ENCODE results near the gene TLX2.
A peak's percentile ranks its signal among the peaks of the same experiment; 100 is the strongest.
"Not testable (repeated sequence)": the region's sequence is repeated elsewhere in the genome, so short reads cannot be mapped to it uniquely, and the experiment has no call there.

TLX2 gene

GRCh38 chr2:74560591-74560990 lies 46.3 kb downstream of the TLX2 start:
- ChIA-PET POLR2A (ENCODE audit: low non-redundant PET) (no interaction called here), CTCF (interaction anchor here (0.6 kb wide), 1 partner anchor 356 kb away, joined by 3 read pairs; no protein-coding TSS in a partner anchor)
- no peak for DNase-seq (ENCODE audit: low spot score)
- H3K27ac ChIP-seq = no peak overlapping the region
- TF ChIP-seq CTCF (conservative IDR thresholded peaks at IDR 0.05; ENCODE audit: low read depth) = no peak

- POLR2A ChIA-PET (ENCODE audit: low non-redundant PET); DNase-seq (ENCODE audit: low spot score); H3K27ac ChIP-seq: not testable (repeated sequence)
- CTCF ChIA-PET = interaction anchor here (0.6 kb wide), 1 partner anchor 355 kb away, joined by 3 read pairs; no protein-coding TSS in a partner anchor
Measured at GRCh38 chr2:74561022-74561421, 46.8 kb downstream of the TLX2 start.

- no peak overlapping the region for H3K27ac ChIP-seq
- no peak for DNase-seq (ENCODE audit: low spot score)
- ChIA-PET POLR2A (ENCODE audit: low non-redundant PET) (no interaction called here), CTCF (interaction anchor here (0.7 kb wide), 1 partner anchor 25 kb away, joined by 3 read pairs; no protein-coding TSS in a partner anchor)
- no peak for TF ChIP-seq CTCF (conservative IDR thresholded peaks at IDR 0.05; ENCODE audit: low read depth)
Measured at GRCh38 chr2:74562126-74562775, 48.0 kb downstream of the TLX2 start.

- DNase-seq (ENCODE audit: low spot score) = peak; percentile 43
- CTCF ChIA-PET = no interaction called here
Measured at GRCh38 chr2:74564222-74564621, 50.0 kb downstream of the TLX2 start.

GRCh38 chr2:74566076-74566753 lies 52.0 kb downstream of the TLX2 start:
- peak overlapping the region; percentile 55; the same call in 1 of the 2 replicates for H3K27ac ChIP-seq
- no peak for TF ChIP-seq CTCF (conservative IDR thresholded peaks at IDR 0.05; ENCODE audit: low read depth)
- no peak for DNase-seq (ENCODE audit: low spot score)
- ChIA-PET CTCF (interaction anchor here (0.7 to 1.1 kb wide), 3 partner anchors 34 to 310 kb away, joined by 3 to 5 read pairs (median 3); partner anchors contain the start of genes CCDC142 and TTC31), POLR2A (ENCODE audit: low non-redundant PET) (no interaction called here)

More at GRCh38 chr2:74564222-74564621, 50.0 kb downstream of the TLX2 start:
- no peak overlapping the region for H3K27ac ChIP-seq
- no peak for TF ChIP-seq CTCF (conservative IDR thresholded peaks at IDR 0.05; ENCODE audit: low read depth)
- POLR2A ChIA-PET (ENCODE audit: low non-redundant PET) = no interaction called here

- ChIA-PET CTCF (interaction anchor here (1.1 kb wide), 1 partner anchor 83 kb away, joined by 5 read pairs; the partner anchor contains the start of genes CCDC142 and TTC31), POLR2A (ENCODE audit: low non-redundant PET) (no interaction called here)
- peak overlapping the region; percentile 55; the same call in 1 of the 2 replicates for H3K27ac ChIP-seq
- TF ChIP-seq CTCF (conservative IDR thresholded peaks at IDR 0.05; ENCODE audit: low read depth) = no peak
- no peak for DNase-seq (ENCODE audit: low spot score)
Measured at GRCh38 chr2:74566754-74567085, 52.5 kb downstream of the TLX2 start.

Data from RWPE1 (cell line).